CD8-positive, alpha-beta memory T cell (primary cell): ENCODE measurements around the gene SPNS2. TPM values are rescaled to one million over a fixed set of nuclear protein-coding genes. Genes with fewer than 3 reads are reported as not detected.

Experiments used
- CTCF ChIA-PET: fragments of 350-600 bp; sonication (Branson Sonifier 250); formaldehyde crosslinking; loops from one replicate; lab custom pipeline; 2021; ENCODE audit warnings: antibody characterized with exemption; lab: Charles Lee
- POLR2A ChIA-PET: fragments of 350-600 bp; sonication (Branson Sonifier 250); formaldehyde crosslinking; loops from one replicate; lab custom pipeline; 2021; ENCODE audit warnings: antibody characterized with exemption; lab: Charles Lee
- DNase-seq, 5 donors: peaks; one replicate each; pipeline versions ENCODE4 v3.0.0 to v3.0.0-alpha.2; 2020 to 2022; ENCODE audit warnings: mixed read lengths in 1 of 5
- H3K27ac ChIP-seq: one replicate; pipeline ENCODE4 v1.7.0; 2013; ENCODE audit warnings: low read depth, mild to moderate bottlenecking, low read length, moderate library complexity
- H3K27me3 ChIP-seq: 2 replicates; pipeline ENCODE4 v1.7.0; 2013; ENCODE audit warnings: low read length, mild to moderate bottlenecking; ENCODE audit not compliant: insufficient read depth, poor library complexity, severe bottlenecking
- H3K36me3 ChIP-seq: 2 replicates; pipeline ENCODE4 v1.7.0; 2013; ENCODE audit warnings: mild to moderate bottlenecking, low read length, moderate library complexity; ENCODE audit not compliant: insufficient read depth
- H3K4me1 ChIP-seq: 2 replicates; pipeline ENCODE4 v1.7.0; 2013; ENCODE audit warnings: mild to moderate bottlenecking, low read length, moderate library complexity; ENCODE audit not compliant: insufficient read depth
- H3K4me3 ChIP-seq: 2 replicates; pipeline ENCODE4 v1.7.0; 2013; ENCODE audit warnings: mild to moderate bottlenecking, low read length
- H3K9me3 ChIP-seq: 2 replicates; pipeline ENCODE4 v1.7.0; 2013; ENCODE audit warnings: mild to moderate bottlenecking, low read length
- H3K27ac Mint-ChIP-seq, 8 donors: one replicate each; pipeline ENCODE4 v1.8.0; 2020 to 2021; ENCODE audit warnings: mixed read lengths in 8 of 8, mild to moderate bottlenecking in 6 of 8, inconsistent platforms in 3 of 8, moderate library complexity in 3 of 8
- H3K27me3 Mint-ChIP-seq, 2 donors: one replicate each; pipeline ENCODE4 v1.8.0; 2020 to 2021; ENCODE audit warnings: mixed read lengths in 2 of 2, mild to moderate bottlenecking in 1 of 2, moderate library complexity in 1 of 2
- H3K36me3 Mint-ChIP-seq, 3 donors: one replicate each; pipeline ENCODE4 v1.8.0; 2020 to 2021; ENCODE audit warnings: mixed read lengths in 3 of 3, inconsistent platforms in 1 of 3, mild to moderate bottlenecking in 1 of 3
- H3K4me1 Mint-ChIP-seq, 3 donors: one replicate each; pipeline ENCODE4 v1.8.0; 2020 to 2021; ENCODE audit warnings: mixed read lengths in 3 of 3, inconsistent platforms in 1 of 3, mild to moderate bottlenecking in 1 of 3
- H3K4me3 Mint-ChIP-seq, 7 donors: one replicate each; pipeline ENCODE4 v1.8.0; 2020 to 2021; ENCODE audit warnings: mixed read lengths in 7 of 7, mild to moderate bottlenecking in 6 of 7, moderate library complexity in 4 of 7, inconsistent platforms in 2 of 7
- H3K9me3 Mint-ChIP-seq, 5 donors: one replicate each; pipeline ENCODE4 v1.8.0; 2020 to 2022; ENCODE audit warnings: mixed read lengths in 5 of 5, mild to moderate bottlenecking in 3 of 5, moderate library complexity in 2 of 5, inconsistent platforms in 1 of 5
- polyA plus RNA-seq: library from polyadenylated mRNA; unstranded; fragments of 300-500 nt; fragmentation: Illumina TruSeq; gene quantifications from one replicate; pipeline ENCODE4 v1.2.3, GENCODE V29; 2021
- total RNA-seq, 2 experiments: library from RNA; stranded (reverse); gene quantifications; one replicate each; pipeline ENCODE4 v1.2.3, GENCODE V29; 2021

The SPNS2 gene
- total and polyA plus RNA-seq, 3 experiments from 2014 or later, result 0.10 to 0.50 (median 0.49) TPM

DNA sequence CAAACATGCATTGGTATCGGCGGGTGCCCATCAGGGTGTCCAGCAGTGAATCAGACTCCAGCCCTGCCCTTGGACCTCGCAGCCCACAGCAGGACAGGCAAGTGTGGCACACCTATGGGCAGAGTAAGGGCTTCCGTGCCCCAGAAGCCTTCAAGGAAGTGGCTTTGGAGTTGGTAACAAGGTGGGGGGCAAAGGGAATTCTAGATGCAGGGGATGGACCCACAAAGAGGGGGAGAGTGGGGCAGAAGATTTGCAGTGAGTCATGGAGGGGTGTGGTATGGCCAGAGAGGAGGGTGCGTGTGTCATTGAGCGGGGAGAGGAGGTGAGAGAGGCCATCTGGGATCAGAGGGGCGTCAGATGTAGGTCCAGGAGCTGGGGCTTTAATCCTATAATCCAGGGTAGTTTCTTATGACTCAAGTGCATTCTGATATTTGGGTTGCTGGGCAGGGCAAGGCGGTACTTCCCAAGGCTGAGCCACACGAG is 8.5 kb upstream of the SPNS2 start:
- peaks cover 0 to 7% (median 1%) of the 10 kb centered on the region in 3 donors for H3K36me3 Mint-ChIP-seq
- H3K27me3 Mint-ChIP-seq, result peaks cover 0 to 2% of the 10 kb centered on the region in 2 donors
- no peaks in the 10 kb centered on the region for H3K9me3 Mint-ChIP-seq
- POLR2A ChIA-PET, result no interaction called here
- no peaks in the 10 kb centered on the region for H3K36me3 ChIP-seq
- H3K4me1 ChIP-seq, result peaks cover 17% of the 10 kb centered on the region
- no peaks in the 10 kb centered on the region for H3K27me3 ChIP-seq
- no peak overlapping the region for H3K4me3 Mint-ChIP-seq
- H3K27ac ChIP-seq, result no peak overlapping the region
- H3K4me3 ChIP-seq, result no peak overlapping the region
- peaks cover 17 to 32% (median 31%) of the 10 kb centered on the region in 3 donors for H3K4me1 Mint-ChIP-seq
- DNase-seq, result no peak
- H3K27ac Mint-ChIP-seq, result no peak overlapping the region
- no peaks in the 10 kb centered on the region for H3K9me3 ChIP-seq
- CTCF ChIA-PET, result interaction anchor here (1.4 kb wide), 1 partner anchor 10 kb away, joined by 4 read pairs; no protein-coding TSS in a partner anchor

DNA sequence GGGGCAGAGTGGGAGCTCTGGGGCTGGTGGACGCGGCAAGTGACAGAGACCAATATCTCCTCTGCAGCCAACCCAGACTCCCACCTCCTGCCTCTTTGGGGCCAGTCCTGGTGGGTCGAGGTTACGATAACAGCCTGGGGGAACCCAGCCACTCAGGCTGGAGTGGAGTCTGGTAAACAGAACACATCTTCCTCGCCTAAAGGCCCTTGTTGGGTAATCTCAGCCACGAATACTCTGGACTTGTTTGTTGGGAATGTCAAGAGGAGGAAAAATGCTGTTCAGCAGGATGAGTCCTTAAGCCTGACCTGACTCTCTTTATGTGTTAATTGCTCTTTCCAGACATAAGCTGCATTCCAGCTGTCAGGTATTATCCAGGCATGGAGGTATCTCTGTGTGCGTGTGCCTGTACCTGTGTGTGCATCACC is 8.0 kb upstream of the SPNS2 start:
- Mint-ChIP-seq H3K4me3 (no peak overlapping the region), H3K9me3 (no peaks in the 10 kb centered on the region), H3K27me3 (peaks cover 0 to 2% of the 10 kb centered on the region in 2 donors), H3K27ac (peak overlapping the region in 1 of 8 donors; percentile 78), H3K4me1 (peaks cover 16 to 28% (median 27%) of the 10 kb centered on the region in 3 donors), H3K36me3 (peaks cover 0 to 6% (median 1%) of the 10 kb centered on the region in 3 donors)
- no peak overlapping the region for H3K27ac ChIP-seq
- H3K36me3 ChIP-seq, result no peaks in the 10 kb centered on the region
- H3K9me3 ChIP-seq, result no peaks in the 10 kb centered on the region
- no peaks in the 10 kb centered on the region for H3K27me3 ChIP-seq
- H3K4me3 ChIP-seq, result no peak overlapping the region
- ChIA-PET POLR2A (interaction anchor here (0.6 kb wide), 1 partner anchor 379 kb away, joined by 5 read pairs; no protein-coding TSS in a partner anchor), CTCF (no interaction called here)
- no peak for DNase-seq
- peaks cover 12% of the 10 kb centered on the region for H3K4me1 ChIP-seq

DNA sequence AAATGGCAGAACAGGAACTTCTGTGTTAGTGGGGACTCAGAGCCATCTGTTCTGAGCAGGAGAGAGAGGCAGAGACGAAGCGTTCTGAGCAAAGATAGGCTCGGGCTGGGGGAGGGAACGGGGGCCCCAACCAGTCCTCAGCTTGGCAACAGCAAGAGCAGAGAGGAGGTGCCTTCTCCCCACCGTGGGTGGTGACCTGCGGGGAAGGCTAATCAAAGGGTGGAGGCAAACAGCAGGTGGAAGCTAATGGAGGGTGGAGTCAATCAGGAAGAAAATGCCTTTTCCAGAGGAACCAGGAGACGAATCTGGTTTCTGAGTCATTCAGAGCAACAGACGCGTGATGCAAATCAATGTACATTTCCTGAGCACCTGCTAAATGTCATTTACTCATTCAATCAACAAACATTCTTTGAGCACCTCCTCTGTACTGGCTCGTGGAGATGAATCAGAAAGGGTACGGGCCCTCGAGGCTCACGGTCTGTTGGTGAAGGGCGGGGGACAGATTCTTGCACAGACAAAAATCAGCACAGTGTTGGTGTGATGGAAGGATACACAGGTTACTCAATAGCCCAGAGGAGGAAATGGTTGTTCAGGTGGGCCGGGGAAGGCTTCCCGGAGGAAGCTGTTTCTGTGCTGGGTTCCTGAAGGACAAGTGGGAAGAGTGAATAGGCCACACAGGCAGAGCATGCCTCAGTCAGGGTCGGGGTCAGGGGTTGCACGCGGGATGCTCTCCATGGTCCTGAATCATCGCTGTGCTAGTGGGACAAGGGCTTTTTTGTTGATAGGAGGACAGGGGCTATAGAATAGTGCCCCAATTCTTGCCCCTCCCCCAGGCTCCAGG is 5.7 kb upstream of the SPNS2 start:
- Histone ChIP-seq H3K27me3 (no peaks in the 10 kb centered on the region), H3K4me1 (no peaks in the 10 kb centered on the region), H3K9me3 (no peaks in the 10 kb centered on the region), H3K4me3 (no peak overlapping the region), H3K36me3 (no peaks in the 10 kb centered on the region), H3K27ac (no peak overlapping the region)
- Mint-ChIP-seq H3K36me3 (peaks cover 0 to 1% (median 0%) of the 10 kb centered on the region in 3 donors), H3K4me3 (peak overlapping the region in 1 of 7 donors; percentile 60), H3K27me3 (peaks cover 0 to 2% of the 10 kb centered on the region in 2 donors), H3K4me1 (peaks cover 0 to 17% (median 11%) of the 10 kb centered on the region in 3 donors), H3K9me3 (no peaks in the 10 kb centered on the region), H3K27ac (peak overlapping the region in 1 of 8 donors; percentile 51)
- CTCF ChIA-PET, result no interaction called here
- POLR2A ChIA-PET, result interaction anchor here (0.5 kb wide), 1 partner anchor 48 kb away, joined by 4 read pairs; no protein-coding TSS in a partner anchor
- DNase-seq, result peak in 1 of 5 donors; percentile 25

DNA sequence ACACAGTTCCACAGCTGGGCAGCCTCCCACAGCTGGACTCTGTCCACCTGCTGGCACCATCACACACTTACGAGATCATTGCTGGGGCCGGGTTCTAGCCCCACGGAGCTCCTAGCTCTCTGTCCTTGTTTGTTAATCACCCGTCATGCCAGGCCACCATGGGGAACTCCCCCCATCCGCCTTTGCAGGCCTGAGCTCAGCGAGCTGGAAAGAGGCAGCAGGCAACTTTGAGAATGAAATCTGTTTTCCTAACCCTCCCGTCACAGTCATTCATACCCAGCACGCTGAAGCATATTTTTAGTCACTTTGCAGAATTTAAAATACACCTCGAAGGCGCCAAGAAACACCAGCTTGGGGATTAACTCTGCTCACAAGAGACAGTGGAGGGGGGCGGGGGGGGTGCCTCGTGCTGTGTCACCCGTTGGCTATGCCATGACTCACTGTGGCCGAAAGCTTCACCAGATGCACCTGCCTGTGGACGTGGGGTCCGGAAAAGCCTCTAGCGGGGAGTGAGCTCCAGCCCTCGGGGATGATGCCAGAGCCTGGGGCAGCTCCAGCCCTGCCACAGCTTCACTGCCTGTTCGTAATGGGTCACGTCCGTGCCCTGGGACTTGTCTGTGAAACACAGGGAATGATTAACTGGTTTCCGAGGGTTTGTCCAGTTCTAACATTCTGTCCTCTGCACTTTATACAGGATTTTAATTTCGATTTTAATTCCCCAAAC is 1.4 kb upstream of the SPNS2 start:
- POLR2A ChIA-PET, result interaction anchor here (0.6 kb wide), 1 partner anchor 19 kb away, joined by 3 read pairs; no protein-coding TSS in a partner anchor
- no peak overlapping the region for H3K4me3 ChIP-seq
- Mint-ChIP-seq H3K4me3 (peak overlapping the region; percentile 38 to 80 (median 53)), H3K36me3 (peaks cover 0 to 1% (median 0%) of the 10 kb centered on the region in 3 donors), H3K27ac (peak overlapping the region in 1 of 8 donors; percentile 80), H3K4me1 (peaks cover 12 to 39% (median 33%) of the 10 kb centered on the region in 3 donors), H3K9me3 (no peaks in the 10 kb centered on the region), H3K27me3 (peaks cover 4 to 9% of the 10 kb centered on the region in 2 donors)
- H3K36me3 ChIP-seq, result no peaks in the 10 kb centered on the region
- no peak overlapping the region for H3K27ac ChIP-seq
- H3K4me1 ChIP-seq, result peaks cover 20% of the 10 kb centered on the region
- CTCF ChIA-PET, result interaction anchor here (1.1 to 1.3 kb wide), 4 partner anchors 11 to 68 kb away, joined by 3 to 4 read pairs (median 4); no protein-coding TSS in a partner anchor
- peaks cover 17% of the 10 kb centered on the region for H3K27me3 ChIP-seq
- H3K9me3 ChIP-seq, result no peaks in the 10 kb centered on the region
- DNase-seq, result no peak

DNA sequence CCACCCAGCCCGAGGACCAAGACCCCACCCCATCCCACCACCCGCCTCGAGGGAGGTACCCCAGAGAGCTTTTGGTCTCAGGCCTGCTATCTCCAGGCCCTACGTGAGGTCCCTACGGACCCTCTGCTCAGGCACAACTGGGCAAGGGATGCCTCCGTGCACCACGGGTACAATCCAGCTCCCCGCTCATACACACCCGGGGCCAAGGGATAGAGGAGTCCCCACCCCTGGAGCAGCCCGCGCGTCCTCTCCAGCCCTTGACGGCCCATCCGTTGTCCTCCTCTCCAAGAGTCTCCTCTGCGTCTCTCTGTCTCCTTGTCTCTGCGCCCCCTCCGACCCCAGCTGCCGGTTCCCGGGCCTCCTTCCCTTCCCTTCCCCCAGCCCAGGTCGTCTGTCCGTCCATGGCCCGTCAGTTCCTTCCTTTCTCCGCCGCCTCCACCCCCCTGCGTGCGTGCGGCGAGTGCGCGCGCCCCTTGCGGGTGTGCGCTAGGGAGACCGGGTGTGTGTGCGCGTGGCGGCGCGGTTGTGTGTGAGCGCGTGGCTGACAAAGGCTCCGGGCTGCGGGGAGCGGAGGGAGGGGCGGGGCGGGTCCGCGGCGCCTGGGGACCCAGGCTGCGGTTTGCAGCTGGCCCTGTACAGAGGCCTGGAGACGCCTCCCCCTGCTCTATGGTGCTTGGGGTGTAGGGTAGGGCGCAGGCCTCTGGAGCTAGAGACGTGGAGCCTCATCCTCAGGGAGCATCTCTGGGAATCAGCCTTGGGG is 930 bp downstream of the SPNS2 start:
- no peaks in the 10 kb centered on the region for H3K9me3 ChIP-seq
- ChIA-PET POLR2A (interaction anchor here (0.6 to 2.4 kb wide), 4 partner anchors 10 to 371 kb away, joined by 4 to 11 read pairs (median 8); no protein-coding TSS in a partner anchor), CTCF (interaction anchor here (0.5 to 2.9 kb wide), 7 partner anchors 10 to 89 kb away, joined by 3 to 11 read pairs (median 5); no protein-coding TSS in a partner anchor)
- H3K27me3 Mint-ChIP-seq, result peaks cover 9 to 10% of the 10 kb centered on the region in 2 donors
- peak overlapping the region in 3 of 8 donors; percentile 42 to 91 (median 61) for H3K27ac Mint-ChIP-seq
- H3K27ac ChIP-seq, result no peak overlapping the region
- no peaks in the 10 kb centered on the region for H3K36me3 Mint-ChIP-seq
- H3K36me3 ChIP-seq, result no peaks in the 10 kb centered on the region
- peaks cover 17% of the 10 kb centered on the region for H3K27me3 ChIP-seq
- peak overlapping the region; percentile 75 to 89 (median 84) for H3K4me3 Mint-ChIP-seq
- H3K4me1 Mint-ChIP-seq, result peaks cover 20 to 45% (median 32%) of the 10 kb centered on the region in 3 donors
- peak in 3 of 5 donors; percentile 12 to 57 (median 27) for DNase-seq
- peak overlapping the region; percentile 47 for H3K4me3 ChIP-seq
- H3K4me1 ChIP-seq, result peaks cover 30% of the 10 kb centered on the region
- no peaks in the 10 kb centered on the region for H3K9me3 Mint-ChIP-seq

DNA sequence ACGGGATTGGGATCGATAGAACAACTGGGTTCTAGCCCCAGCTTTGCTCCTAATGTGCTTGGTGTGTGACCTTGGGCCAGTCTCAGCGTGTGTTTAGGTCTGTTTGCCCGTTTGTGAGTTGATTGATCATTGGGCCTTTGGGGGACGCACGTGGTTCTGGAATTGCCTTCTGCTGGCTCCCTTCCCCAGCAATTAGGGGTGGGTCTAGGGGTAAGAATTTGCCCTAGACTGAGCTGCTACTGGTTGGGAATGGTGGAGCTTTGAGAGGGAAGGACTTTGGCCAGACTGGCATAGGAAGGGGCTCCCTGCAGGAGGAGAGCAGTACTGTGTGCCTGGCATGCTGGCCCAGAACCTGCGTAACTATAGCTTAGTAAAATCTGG is 1.5 kb downstream of the SPNS2 start:
- Histone ChIP-seq H3K9me3 (no peaks in the 10 kb centered on the region), H3K4me1 (peaks cover 30% of the 10 kb centered on the region), H3K36me3 (no peaks in the 10 kb centered on the region), H3K27me3 (peaks cover 17% of the 10 kb centered on the region), H3K27ac (no peak overlapping the region), H3K4me3 (peak overlapping the region; percentile 47)
- Mint-ChIP-seq H3K36me3 (no peaks in the 10 kb centered on the region), H3K9me3 (no peaks in the 10 kb centered on the region), H3K27me3 (peaks cover 9 to 12% of the 10 kb centered on the region in 2 donors), H3K4me1 (peaks cover 22 to 50% (median 38%) of the 10 kb centered on the region in 3 donors), H3K4me3 (peak overlapping the region; percentile 75 to 89 (median 84)), H3K27ac (peak overlapping the region in 3 of 8 donors; percentile 7 to 91 (median 66))
- DNase-seq, result no peak
- ChIA-PET POLR2A (interaction anchor here (0.6 to 2.4 kb wide), 4 partner anchors 9 to 370 kb away, joined by 4 to 11 read pairs (median 8); no protein-coding TSS in a partner anchor), CTCF (interaction anchor here (1.3 to 2.9 kb wide), 3 partner anchors 11 to 79 kb away, joined by 4 to 11 read pairs (median 5); no protein-coding TSS in a partner anchor)
